Ramos (cell line): Measurements from ENCODE around the gene LDLRAD4.

Experiments
- in situ Hi-C: fragments of 300-500 bp; cut with MboI; formaldehyde crosslinking; loops from one replicate; pipeline ENCODE4 v1.14.3; 2022; ENCODE audit warnings: low sequenced_read_pairs; ENCODE audit not compliant: unreplicated experiment

LDLRAD4 gene

GRCh38 chr18:13225261-13225660, 6.7 kb downstream of the LDLRAD4 start:
- in situ Hi-C loops = no loop called here

GRCh38 chr18:13226533-13227144, 8.1 kb downstream of the LDLRAD4 start:
- in situ Hi-C loops = no loop called here

GRCh38 chr18:13227910-13228309, 9.3 kb downstream of the LDLRAD4 start:
- in situ Hi-C loops = no loop called here

GRCh38 chr18:13229001-13229671, 10.6 kb downstream of the LDLRAD4 start:
- in situ Hi-C loops = no loop called here

GRCh38 chr18:13231151-13231550, 12.6 kb downstream of the LDLRAD4 start:
- in situ Hi-C loops = no loop called here

DNA sequence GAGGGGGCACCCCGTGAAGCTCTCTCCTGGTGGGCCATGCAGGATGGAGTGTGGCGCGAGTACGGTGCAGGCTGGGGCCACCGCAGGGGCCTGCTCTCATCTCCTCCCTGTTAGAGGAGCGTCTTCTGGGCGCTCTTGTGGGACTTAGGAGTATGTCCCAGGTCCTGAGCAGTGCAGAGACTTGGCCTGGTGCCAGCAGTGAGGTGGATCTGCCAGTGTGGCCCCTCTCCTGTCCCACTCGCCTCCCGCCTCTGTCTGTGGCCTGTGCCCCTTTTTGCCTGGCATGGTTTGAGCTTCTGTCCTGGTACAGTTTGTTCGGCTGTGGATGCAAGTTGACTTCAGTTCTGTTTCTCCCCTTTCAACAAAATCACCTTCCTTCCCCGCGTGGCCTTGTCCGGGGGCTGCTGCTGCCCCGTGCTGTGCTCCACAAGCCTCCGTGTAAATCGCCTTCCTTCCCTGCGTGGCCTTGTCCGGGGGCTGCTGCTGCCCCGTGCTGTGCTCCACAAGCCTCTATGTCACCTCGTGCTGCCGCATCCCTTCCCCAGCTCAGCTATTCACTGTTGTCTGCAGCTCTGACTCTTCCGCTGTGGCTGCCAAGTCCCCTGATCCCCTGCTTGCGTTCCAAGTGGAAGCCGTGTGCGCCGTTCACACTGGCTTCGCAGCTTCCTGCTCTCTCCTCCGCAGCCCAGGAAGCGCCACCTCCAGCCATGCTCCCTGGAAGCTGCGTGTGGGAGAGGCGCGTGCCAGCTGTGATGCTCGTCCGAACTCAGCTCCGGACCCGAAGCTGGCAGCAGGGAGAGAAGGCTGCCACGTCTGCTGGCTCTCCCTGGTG, 13.7 kb downstream of the LDLRAD4 start:
- in situ Hi-C loops = no loop called here

- in situ Hi-C loops = no loop called here
These were observed 14.6 kb downstream of the LDLRAD4 start for GRCh38 chr18:13232971-13233786.

- in situ Hi-C loops = no loop called here
These were observed 15.5 kb downstream of the LDLRAD4 start for GRCh38 chr18:13233787-13234783.

DNA sequence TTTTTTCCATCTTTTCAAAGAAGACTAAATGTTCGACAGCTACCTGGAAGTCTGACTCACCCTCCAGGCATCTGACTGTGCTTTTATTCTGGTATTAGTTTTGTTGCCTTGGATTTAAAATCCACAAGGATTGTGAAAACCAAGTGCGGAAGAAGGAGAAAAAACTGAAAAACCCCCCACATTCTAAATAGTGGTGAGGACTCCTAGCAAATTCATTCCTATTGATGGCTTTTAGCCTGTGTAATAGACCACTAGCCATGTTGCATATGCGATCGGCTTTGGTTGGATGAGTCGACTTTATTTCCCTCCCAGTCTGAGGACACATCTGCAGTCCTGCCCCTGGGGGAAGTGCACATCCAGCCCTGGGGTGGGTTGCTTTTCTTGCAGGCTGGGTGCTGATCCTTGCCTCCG, 16.9 kb downstream of the LDLRAD4 start:
- in situ Hi-C loops = no loop called here

- in situ Hi-C loops = no loop called here
These were observed 17.4 kb downstream of the LDLRAD4 start for GRCh38 chr18:13235981-13236380.

DNA sequence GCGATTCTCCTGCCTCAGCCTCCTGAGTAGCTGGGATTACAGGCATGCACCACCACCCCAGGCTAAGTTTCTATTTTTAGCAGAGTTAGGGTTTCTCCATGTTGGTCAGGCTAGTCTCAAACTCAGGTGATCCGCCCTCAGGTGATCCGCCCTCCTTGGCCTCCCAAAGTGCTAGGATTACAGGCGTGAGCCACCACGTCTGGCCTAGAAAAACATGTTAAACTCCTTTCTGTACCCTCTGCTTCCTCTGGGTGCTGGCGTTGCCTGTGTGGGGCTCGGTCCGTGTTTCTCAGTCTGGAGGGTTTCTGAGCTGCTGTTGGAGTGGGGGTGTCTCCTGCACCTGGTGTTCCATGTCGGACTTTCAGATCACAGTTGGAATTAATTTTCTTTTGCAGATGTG, 17.9 kb downstream of the LDLRAD4 start:
- in situ Hi-C loops = no loop called here

DNA sequence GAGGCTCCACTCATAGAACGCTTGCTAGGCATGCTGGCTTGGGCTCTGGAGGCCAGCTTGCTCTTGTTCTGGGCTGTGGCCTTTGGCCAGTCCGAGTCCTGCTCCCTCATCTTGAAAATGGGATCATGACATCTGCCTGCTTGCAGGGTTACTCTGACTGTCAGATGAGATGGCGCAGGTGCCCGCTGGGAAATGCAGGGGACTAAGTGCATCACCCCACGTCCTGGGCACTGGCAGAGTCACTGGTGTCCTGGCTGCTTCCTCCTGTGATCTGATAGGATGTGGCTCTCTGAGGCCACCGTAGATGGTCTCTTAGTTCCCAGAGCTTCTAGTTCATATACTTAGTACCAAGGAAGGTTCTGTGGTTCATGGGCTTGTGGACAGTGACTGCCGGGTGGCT, 18.5 kb downstream of the LDLRAD4 start:
- in situ Hi-C loops = no loop called here

DNA sequence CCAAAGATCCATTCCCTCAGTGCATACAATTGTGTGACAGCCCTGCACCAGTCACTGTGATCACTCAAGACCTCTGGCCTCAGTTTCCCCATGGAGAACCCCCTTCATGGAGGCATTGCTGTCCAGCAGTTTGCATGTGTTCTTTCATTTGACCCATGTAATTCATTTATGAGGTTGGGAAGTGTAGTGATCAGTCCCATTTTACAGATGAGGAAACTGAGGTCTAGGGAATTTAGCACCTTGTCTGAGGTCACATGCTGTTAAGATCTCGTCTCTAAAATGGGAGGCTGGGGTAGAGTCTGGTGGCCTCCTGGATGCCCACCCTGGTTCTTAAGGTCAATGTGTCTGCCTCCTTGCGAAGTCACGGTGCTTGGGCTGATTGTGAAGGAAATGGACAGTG, 19.1 kb downstream of the LDLRAD4 start:
- in situ Hi-C loops = no loop called here

GRCh38 chr18:13239171-13239956, 20.8 kb downstream of the LDLRAD4 start:
- in situ Hi-C loops = no loop called here

GRCh38 chr18:13240060-13240725, 21.6 kb downstream of the LDLRAD4 start:
- in situ Hi-C loops = no loop called here

DNA sequence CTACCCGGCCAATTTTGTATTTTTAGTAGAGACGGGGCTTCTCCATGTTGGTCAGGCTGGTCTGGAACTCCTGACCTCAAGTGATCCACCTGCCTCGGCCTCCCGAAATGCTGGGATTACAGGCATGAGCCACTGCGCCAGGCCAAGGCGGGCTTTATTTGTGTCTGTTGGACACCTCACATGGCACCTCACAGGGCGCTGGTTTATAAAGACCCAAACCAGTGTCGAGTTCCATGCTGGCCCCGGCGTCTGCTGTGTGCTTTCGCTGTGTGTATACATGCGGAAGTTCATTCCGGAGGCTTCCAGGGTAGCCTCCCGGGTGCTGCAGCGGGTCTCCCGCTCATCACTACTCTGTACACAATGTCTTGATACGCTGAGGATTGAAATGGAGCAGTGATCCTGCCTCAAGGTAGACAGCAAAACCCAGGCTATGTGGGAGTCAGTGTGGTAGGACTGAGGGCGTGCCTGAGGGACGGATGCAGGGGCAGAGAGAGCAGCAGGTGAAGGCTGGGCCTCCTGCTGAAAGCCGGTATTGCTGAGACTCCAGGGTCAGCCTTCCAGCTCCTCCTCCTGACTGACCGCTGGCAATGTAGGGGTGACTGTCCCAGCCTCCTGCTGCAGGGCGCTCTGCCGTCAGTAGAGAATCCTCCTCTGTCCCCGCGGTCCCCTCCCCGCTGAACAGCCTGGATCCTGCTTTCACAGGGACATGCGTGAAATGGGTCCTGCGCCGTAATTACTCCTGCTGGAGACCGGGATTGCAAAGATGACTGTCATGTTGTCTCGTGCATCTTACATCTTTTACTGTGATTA, 22.7 kb downstream of the LDLRAD4 start:
- in situ Hi-C loops = no loop called here

DNA sequence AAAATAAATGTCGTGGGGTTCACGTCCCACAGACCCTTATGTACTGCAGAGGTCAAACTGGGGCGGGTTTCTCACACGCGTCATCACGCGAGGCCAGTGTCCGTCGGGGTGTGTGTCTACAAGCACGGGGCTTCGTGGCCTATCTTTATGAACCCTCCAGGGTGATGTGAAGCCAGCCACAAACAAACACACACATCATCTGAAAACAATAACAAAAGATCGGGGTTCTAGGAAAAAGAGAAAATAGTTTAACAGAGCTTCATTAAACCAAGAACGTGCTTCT, 23.3 kb downstream of the LDLRAD4 start:
- in situ Hi-C loops = no loop called here
